Fibroblast of mammary gland (primary cell): ENCODE measurements around the gene CCR5AS.

Experiments used
- DNase-seq: peaks from one replicate; pipeline ENCODE4 v3.0.0-alpha.2; 2010; ENCODE audit warnings: low read depth
- H3K4me3 ChIP-seq: 2 replicates; pipeline ENCODE4 v1.5.1; 2011; ENCODE audit warnings: low read depth, mild to moderate bottlenecking, low read length, moderate library complexity; ENCODE audit not compliant: control insufficient read depth
- TF ChIP-seq, protein P1 (sequence below): conservative IDR thresholded peaks from 2 replicates; pipeline ENCODE4 v1.5.1; 2011; ENCODE audit warnings: low read depth, low read length, inconsistent platforms; ENCODE audit not compliant: control insufficient read depth, insufficient read depth

Gene CCR5AS

DNA sequence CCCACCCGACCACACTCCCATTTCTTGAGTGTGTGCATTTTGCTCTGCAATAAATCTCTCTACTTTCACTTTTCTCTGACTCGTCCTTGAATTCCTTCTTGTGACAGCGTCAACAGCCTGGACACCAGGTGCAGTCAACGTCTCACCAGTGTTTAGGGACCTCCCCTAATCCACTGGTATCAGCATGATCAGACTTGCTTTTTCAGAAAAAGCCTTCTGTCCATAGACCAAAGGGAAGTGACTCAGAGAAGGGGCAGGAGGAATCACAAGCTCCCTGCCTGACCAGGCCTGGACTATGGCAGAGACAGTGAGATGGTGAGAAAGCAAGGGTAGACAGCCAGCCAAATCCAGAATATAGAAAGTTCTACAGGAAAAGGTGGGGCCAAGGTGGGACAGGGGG is 20.7 kb downstream of the CCR5AS start:
- DNase-seq: peak; percentile 12
- no peak overlapping the region for H3K4me3 ChIP-seq
- TF ChIP-seq, protein P1, sequence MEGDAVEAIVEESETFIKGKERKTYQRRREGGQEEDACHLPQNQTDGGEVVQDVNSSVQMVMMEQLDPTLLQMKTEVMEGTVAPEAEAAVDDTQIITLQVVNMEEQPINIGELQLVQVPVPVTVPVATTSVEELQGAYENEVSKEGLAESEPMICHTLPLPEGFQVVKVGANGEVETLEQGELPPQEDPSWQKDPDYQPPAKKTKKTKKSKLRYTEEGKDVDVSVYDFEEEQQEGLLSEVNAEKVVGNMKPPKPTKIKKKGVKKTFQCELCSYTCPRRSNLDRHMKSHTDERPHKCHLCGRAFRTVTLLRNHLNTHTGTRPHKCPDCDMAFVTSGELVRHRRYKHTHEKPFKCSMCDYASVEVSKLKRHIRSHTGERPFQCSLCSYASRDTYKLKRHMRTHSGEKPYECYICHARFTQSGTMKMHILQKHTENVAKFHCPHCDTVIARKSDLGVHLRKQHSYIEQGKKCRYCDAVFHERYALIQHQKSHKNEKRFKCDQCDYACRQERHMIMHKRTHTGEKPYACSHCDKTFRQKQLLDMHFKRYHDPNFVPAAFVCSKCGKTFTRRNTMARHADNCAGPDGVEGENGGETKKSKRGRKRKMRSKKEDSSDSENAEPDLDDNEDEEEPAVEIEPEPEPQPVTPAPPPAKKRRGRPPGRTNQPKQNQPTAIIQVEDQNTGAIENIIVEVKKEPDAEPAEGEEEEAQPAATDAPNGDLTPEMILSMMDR: no peak

DNA sequence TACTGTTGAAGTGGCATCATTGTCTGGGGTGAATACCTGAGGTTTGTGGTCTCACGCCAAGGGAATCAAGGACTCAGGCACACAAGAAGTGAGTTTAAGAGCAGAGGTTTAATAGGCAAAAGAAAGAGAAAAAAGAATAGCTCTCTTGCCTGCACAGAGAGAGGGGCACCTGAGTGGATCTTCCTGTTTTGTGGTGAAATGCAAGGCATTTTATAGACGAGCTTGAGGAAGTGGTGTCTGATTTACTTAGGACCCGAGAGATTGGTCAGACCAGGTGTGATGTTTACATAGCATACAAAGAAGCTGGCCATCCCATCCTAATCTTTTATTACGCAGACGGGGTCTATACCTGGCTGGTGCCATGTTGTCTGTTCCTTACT is 22.9 kb downstream of the CCR5AS start:
- no peak for DNase-seq
- TF ChIP-seq, protein P1: no peak
- no peak overlapping the region for H3K4me3 ChIP-seq

DNA sequence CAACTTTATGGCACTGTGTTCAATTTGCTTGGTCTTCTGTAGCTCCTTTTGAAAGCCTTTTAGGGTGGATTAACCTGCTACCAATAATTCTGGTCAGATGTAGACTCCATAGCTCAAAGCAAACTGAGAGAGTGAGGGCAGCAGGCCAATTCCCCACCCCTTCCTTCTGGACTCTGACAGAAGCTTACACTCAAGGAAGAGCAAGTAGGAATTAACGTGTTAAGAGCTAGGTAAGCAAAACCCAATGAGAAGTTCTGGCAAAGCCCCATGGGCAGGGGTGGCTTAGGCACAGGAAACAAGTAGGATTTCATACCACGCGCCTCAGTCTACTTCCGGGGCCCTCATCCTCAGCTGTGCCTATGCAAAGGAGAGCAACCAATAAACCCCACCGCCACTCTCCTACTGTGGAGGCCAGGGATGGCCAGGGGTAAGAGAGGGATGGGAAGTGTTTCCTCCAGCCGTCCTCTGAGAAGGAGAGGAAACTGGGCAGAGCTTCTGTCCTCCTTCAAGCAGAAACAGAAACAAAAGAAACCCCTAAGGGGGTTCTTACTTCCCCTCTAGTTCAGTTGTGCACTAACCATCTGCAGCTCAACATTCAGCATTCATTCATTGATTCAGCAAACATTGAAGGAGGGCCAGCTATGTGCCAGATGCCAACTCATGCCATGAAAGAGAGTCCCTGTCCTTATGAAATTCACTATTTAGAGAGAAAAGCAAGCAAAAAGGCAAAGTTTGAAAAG is 23.5 kb downstream of the CCR5AS start:
- TF ChIP-seq, protein P1: no peak
- no peak overlapping the region for H3K4me3 ChIP-seq
- no peak for DNase-seq

DNA sequence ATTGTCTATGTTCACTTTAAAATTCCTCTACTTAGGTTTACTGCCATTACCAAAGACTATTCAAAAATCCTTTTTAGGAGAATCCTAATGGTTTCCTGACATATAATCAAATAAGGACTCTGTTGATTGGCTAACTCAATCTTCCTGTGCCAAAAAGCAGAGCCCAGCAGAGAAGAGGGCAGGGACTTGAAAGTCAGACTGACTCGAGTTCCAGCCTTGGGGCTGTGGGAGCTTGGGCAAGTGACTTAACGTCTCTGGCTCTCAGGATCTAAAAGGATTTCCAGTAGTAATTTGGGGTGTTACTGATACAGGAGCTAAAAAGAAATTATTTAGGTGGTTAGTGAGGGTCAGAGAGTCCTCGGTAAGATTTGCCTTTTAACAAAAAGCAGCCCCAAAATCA is 25.2 kb downstream of the CCR5AS start:
- no peak for DNase-seq
- no peak overlapping the region for H3K4me3 ChIP-seq
- TF ChIP-seq, protein P1: no peak

DNA sequence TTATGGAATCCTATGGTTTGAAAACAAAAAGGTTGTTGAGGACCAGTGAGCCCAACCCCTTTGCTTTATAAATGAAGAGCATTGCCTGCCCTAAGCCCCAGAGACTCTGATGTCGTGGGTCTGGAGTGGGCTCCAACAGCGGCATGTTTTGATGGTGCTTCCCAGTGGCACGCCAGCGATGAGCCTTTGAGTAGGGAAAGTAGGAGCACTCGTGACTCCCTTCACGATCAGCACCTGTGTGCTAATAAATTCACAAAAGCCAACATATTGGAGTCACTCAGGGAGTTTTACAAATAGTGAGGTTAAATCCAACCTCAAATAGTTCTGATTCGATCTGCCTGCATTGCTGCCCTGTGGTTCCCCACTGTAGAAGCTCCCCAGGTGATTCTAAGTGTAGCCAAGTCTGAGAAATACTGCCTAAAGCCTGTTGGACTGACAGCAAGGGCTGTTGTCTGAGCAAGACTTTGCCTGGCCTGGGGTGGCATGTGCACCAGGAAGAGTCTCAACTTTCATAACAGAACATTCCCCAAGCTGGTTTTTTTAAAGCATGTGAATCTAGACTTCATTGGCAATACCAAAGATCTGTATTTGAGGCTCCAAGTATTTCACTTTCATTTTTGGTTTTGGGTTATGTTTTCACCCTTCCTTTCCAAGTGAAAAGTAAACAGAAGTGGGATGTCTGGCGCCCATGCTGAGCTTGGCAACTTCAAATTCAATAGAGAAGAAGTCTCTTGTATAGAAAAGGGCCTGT is 26.2 kb downstream of the CCR5AS start:
- DNase-seq: no peak

DNA sequence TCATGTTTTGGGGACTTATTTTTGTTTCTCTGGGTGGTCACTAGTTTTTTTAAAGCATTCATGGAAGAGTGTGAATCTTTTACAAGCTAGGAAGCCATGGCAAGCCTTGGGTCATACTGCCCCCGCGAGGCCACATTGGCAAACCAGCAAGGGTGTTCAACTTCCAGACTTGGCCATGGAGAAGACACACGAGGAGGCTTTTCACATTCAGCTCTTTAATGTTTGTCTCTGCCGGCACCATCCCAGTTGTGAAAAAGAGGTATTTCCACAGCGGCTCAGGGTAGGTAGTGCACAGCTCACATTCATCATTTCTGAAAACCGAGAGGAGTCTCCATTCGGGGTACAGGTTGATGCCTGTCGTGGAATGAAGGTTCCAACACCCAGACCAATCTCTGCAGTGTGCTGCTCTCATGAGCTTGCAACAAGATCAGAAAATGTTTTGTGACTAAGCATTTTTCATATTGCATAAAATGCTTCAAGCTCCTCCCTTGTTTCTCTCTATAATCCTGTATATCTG is 28.4 kb downstream of the CCR5AS start:
- TF ChIP-seq, protein P1: peak; percentile 72
- DNase-seq: peak; percentile 57
- no peak overlapping the region for H3K4me3 ChIP-seq

More for the DNA sequence above, 26.2 kb downstream of the CCR5AS start:
- H3K4me3 ChIP-seq: no peak overlapping the region
- TF ChIP-seq, protein P1: no peak
